Activated naive CD4-positive, alpha-beta T cell treated with anti-CD3 and anti-CD28 coated beads for 36 hours (primary cell): Measurements from ENCODE around the gene RXRA. TPM values are rescaled to one million over a fixed set of nuclear protein-coding genes. Genes with fewer than 3 reads are reported as not detected.

Source experiments
- CTCF ChIA-PET: fragments of 350-600 bp; sonication (Branson Sonifier 250); formaldehyde crosslinking; loops from one replicate; lab custom pipeline; 2021; ENCODE audit warnings: antibody characterized with exemption; lab: Charles Lee
- DNase-seq: peaks from one replicate; pipeline ENCODE4 v3.0.0-alpha.2; 2020
- H3K27ac Mint-ChIP-seq: one replicate; pipeline ENCODE4 v1.8.0; 2021; ENCODE audit warnings: mild to moderate bottlenecking, mixed read lengths
- H3K27me3 Mint-ChIP-seq: one replicate; pipeline ENCODE4 v1.8.0; 2021; ENCODE audit warnings: low read depth, mixed read lengths
- H3K36me3 Mint-ChIP-seq: one replicate; pipeline ENCODE4 v1.8.0; 2021; ENCODE audit warnings: low read depth, mixed read lengths
- H3K4me1 Mint-ChIP-seq: one replicate; pipeline ENCODE4 v1.8.0; 2021; ENCODE audit warnings: low read depth, mixed read lengths
- H3K4me3 Mint-ChIP-seq: one replicate; pipeline ENCODE4 v1.8.0; 2021; ENCODE audit warnings: mild to moderate bottlenecking, moderate library complexity, mixed read lengths
- H3K9me3 Mint-ChIP-seq: one replicate; pipeline ENCODE4 v1.8.0; 2021; ENCODE audit warnings: mixed read lengths
- intact Hi-C: fragments of 100-400 bp; cut with micrococcal nuclease; formaldehyde crosslinking; loops from one replicate; pipeline ENCODE4 v1.15.1; 2023
- total RNA-seq, 2 experiments: library from RNA; stranded (reverse); gene quantifications; one replicate each; pipeline ENCODE4 v1.2.3, GENCODE V29; 2021

The RXRA gene
- total RNA-seq, 2 experiments from 2014 or later = 2.1 to 2.2 TPM

GRCh38 chr9:134403682-134404301, 77.5 kb downstream of the RXRA start:
- H3K27me3 Mint-ChIP-seq = peaks cover 6% of the 10 kb centered on the region
- peaks cover 36% of the 10 kb centered on the region for H3K4me1 Mint-ChIP-seq
- CTCF ChIA-PET = interaction anchor here (0.9 to 1.1 kb wide), 3 partner anchors 12 to 46 kb away, joined by 3 to 4 read pairs (median 3); no protein-coding TSS in a partner anchor
- peaks cover 5% of the 10 kb centered on the region for H3K9me3 Mint-ChIP-seq
- intact Hi-C loops = no loop called here
- H3K4me3 Mint-ChIP-seq = no peak overlapping the region
- no peaks in the 10 kb centered on the region for H3K36me3 Mint-ChIP-seq
- no peak overlapping the region for H3K27ac Mint-ChIP-seq
- DNase-seq = peak; percentile 58

- CTCF ChIA-PET = interaction anchor here (0.9 kb wide), 1 partner anchor 13 kb away, joined by 4 read pairs; no protein-coding TSS in a partner anchor
- intact Hi-C loops = no loop called here
- no peaks in the 10 kb centered on the region for H3K9me3 Mint-ChIP-seq
- no peak overlapping the region for H3K27ac Mint-ChIP-seq
- H3K27me3 Mint-ChIP-seq = peaks cover 6% of the 10 kb centered on the region
- peaks cover 36% of the 10 kb centered on the region for H3K4me1 Mint-ChIP-seq
- no peak overlapping the region for H3K4me3 Mint-ChIP-seq
- no peak for DNase-seq
- H3K36me3 Mint-ChIP-seq = no peaks in the 10 kb centered on the region
Observed at GRCh38 chr9:134404376-134405358, 78.4 kb downstream of the RXRA start.

GRCh38 chr9:134405527-134405926, 79.3 kb downstream of the RXRA start:
- no peak overlapping the region for H3K27ac Mint-ChIP-seq
- H3K4me1 Mint-ChIP-seq = peaks cover 36% of the 10 kb centered on the region
- DNase-seq = no peak
- H3K9me3 Mint-ChIP-seq = no peaks in the 10 kb centered on the region
- peaks cover 6% of the 10 kb centered on the region for H3K27me3 Mint-ChIP-seq
- intact Hi-C loops = no loop called here
- H3K4me3 Mint-ChIP-seq = no peak overlapping the region
- CTCF ChIA-PET = interaction anchor here (0.7 kb wide), 1 partner anchor 12 kb away, joined by 3 read pairs; no protein-coding TSS in a partner anchor
- no peaks in the 10 kb centered on the region for H3K36me3 Mint-ChIP-seq

GRCh38 chr9:134406366-134407120, 80.3 kb downstream of the RXRA start:
- Mint-ChIP-seq H3K4me3 (peak overlapping the region; percentile 10), H3K27ac (no peak overlapping the region)
- no peak for DNase-seq

GRCh38 chr9:134407121-134407779, 81.0 kb downstream of the RXRA start:
- peak overlapping the region; percentile 10 for H3K4me3 Mint-ChIP-seq
- H3K27ac Mint-ChIP-seq = no peak overlapping the region
- H3K36me3 Mint-ChIP-seq = no peaks in the 10 kb centered on the region
- peaks cover 6% of the 10 kb centered on the region for H3K27me3 Mint-ChIP-seq
- DNase-seq = peak; percentile 88
- peaks cover 36% of the 10 kb centered on the region for H3K4me1 Mint-ChIP-seq
- intact Hi-C loops = loop anchor here (1.0 kb wide), 1 partner anchor 16 kb away; no protein-coding TSS in a partner anchor
- CTCF ChIA-PET = interaction anchor here (1.1 kb wide), 1 partner anchor 24 kb away, joined by 3 read pairs; no protein-coding TSS in a partner anchor
- no peaks in the 10 kb centered on the region for H3K9me3 Mint-ChIP-seq

More at GRCh38 chr9:134406366-134407120, 80.3 kb downstream of the RXRA start:
- intact Hi-C loops = loop anchor here (1.0 kb wide), 1 partner anchor 15 kb away; no protein-coding TSS in a partner anchor
- Mint-ChIP-seq H3K9me3 (no peaks in the 10 kb centered on the region), H3K4me1 (peaks cover 36% of the 10 kb centered on the region), H3K27me3 (peaks cover 6% of the 10 kb centered on the region), H3K36me3 (no peaks in the 10 kb centered on the region)
- CTCF ChIA-PET = interaction anchor here (1.1 kb wide), 1 partner anchor 23 kb away, joined by 3 read pairs; no protein-coding TSS in a partner anchor

- no peak overlapping the region for H3K27ac Mint-ChIP-seq
- CTCF ChIA-PET = no interaction called here
- H3K4me3 Mint-ChIP-seq = no peak overlapping the region
- no peaks in the 10 kb centered on the region for H3K9me3 Mint-ChIP-seq
- H3K36me3 Mint-ChIP-seq = no peaks in the 10 kb centered on the region
- intact Hi-C loops = no loop called here
- no peak for DNase-seq
- peaks cover 35% of the 10 kb centered on the region for H3K4me1 Mint-ChIP-seq
- peaks cover 6% of the 10 kb centered on the region for H3K27me3 Mint-ChIP-seq
Observed at GRCh38 chr9:134408389-134408788, 82.1 kb downstream of the RXRA start.

- DNase-seq = no peak
- peaks cover 6% of the 10 kb centered on the region for H3K27me3 Mint-ChIP-seq
- H3K36me3 Mint-ChIP-seq = no peaks in the 10 kb centered on the region
- intact Hi-C loops = no loop called here
- CTCF ChIA-PET = no interaction called here
- no peaks in the 10 kb centered on the region for H3K9me3 Mint-ChIP-seq
- H3K4me3 Mint-ChIP-seq = no peak overlapping the region
- H3K4me1 Mint-ChIP-seq = peaks cover 28% of the 10 kb centered on the region
- no peak overlapping the region for H3K27ac Mint-ChIP-seq
Observed at GRCh38 chr9:134408939-134409737, 82.9 kb downstream of the RXRA start.

GRCh38 chr9:134410071-134410834, 84.0 kb downstream of the RXRA start:
- CTCF ChIA-PET = interaction anchor here (0.8 kb wide), 1 partner anchor 18 kb away, joined by 3 read pairs; no protein-coding TSS in a partner anchor

GRCh38 chr9:134410835-134411217, 84.6 kb downstream of the RXRA start:
- intact Hi-C loops = no loop called here
- DNase-seq = no peak
- H3K4me1 Mint-ChIP-seq = peaks cover 14% of the 10 kb centered on the region
- no peaks in the 10 kb centered on the region for H3K9me3 Mint-ChIP-seq
- no peak overlapping the region for H3K27ac Mint-ChIP-seq
- no peak overlapping the region for H3K4me3 Mint-ChIP-seq
- H3K27me3 Mint-ChIP-seq = peaks cover 3% of the 10 kb centered on the region
- no peaks in the 10 kb centered on the region for H3K36me3 Mint-ChIP-seq
- CTCF ChIA-PET = interaction anchor here (0.8 kb wide), 1 partner anchor 19 kb away, joined by 3 read pairs; no protein-coding TSS in a partner anchor

More at GRCh38 chr9:134410071-134410834, 84.0 kb downstream of the RXRA start:
- H3K4me3 Mint-ChIP-seq = no peak overlapping the region
- no peak for DNase-seq
- no peaks in the 10 kb centered on the region for H3K9me3 Mint-ChIP-seq
- H3K4me1 Mint-ChIP-seq = peaks cover 20% of the 10 kb centered on the region
- no peak overlapping the region for H3K27ac Mint-ChIP-seq
- H3K27me3 Mint-ChIP-seq = peaks cover 4% of the 10 kb centered on the region
- H3K36me3 Mint-ChIP-seq = no peaks in the 10 kb centered on the region
- intact Hi-C loops = no loop called here

GRCh38 chr9:134411440-134412297, 85.4 kb downstream of the RXRA start:
- Mint-ChIP-seq H3K27ac (no peak overlapping the region), H3K27me3 (no peaks in the 10 kb centered on the region), H3K4me3 (no peak overlapping the region), H3K9me3 (no peaks in the 10 kb centered on the region), H3K4me1 (peaks cover 6% of the 10 kb centered on the region), H3K36me3 (no peaks in the 10 kb centered on the region)
- CTCF ChIA-PET = no interaction called here
- intact Hi-C loops = no loop called here
- DNase-seq = no peak
